Nephron progenitor cell (in vitro differentiated cells): ENCODE measurements around the gene ELP5.

Source experiments
- DNase-seq: peaks from one replicate; pipeline ENCODE4 v3.0.0; 2021
- H3K27ac Mint-ChIP-seq: 2 replicates; pipeline ENCODE4 v1.8.0; 2021; ENCODE audit warnings: mild to moderate bottlenecking, moderate library complexity, mixed read lengths
- H3K27me3 Mint-ChIP-seq: 2 replicates; pipeline ENCODE4 v1.8.0; 2021; ENCODE audit warnings: mild to moderate bottlenecking, low read depth, mixed read lengths; ENCODE audit not compliant: poor library complexity
- H3K36me3 Mint-ChIP-seq: 2 replicates; pipeline ENCODE4 v1.8.0; 2021; ENCODE audit warnings: low read depth, mixed read lengths
- H3K4me1 Mint-ChIP-seq: 2 replicates; pipeline ENCODE4 v1.8.0; 2021; ENCODE audit warnings: mixed read lengths
- H3K4me3 Mint-ChIP-seq: 2 replicates; pipeline ENCODE4 v1.8.0; 2021; ENCODE audit warnings: mild to moderate bottlenecking, moderate library complexity, mixed read lengths
- H3K9me3 Mint-ChIP-seq: 2 replicates; pipeline ENCODE4 v1.8.0; 2021; ENCODE audit warnings: mild to moderate bottlenecking, moderate library complexity, mixed read lengths
- CTCF ChIP-seq: fragments of 200-600 bp; sonication (generic); IDR thresholded peaks from 2 replicates; pipeline ENCODE4 v1.5.0; 2021; ENCODE audit warnings: antibody characterized with exemption

The ELP5 gene

GRCh38 chr17:7214300-7215135 lies 37.5 kb upstream of the ELP5 start:
- peak; percentile 54 for TF ChIP-seq CTCF
- Mint-ChIP-seq H3K27me3 (no peaks in the 10 kb centered on the region), H3K4me3 (peak overlapping the region; percentile 83), H3K4me1 (peaks cover 90% of the 10 kb centered on the region), H3K9me3 (no peaks in the 10 kb centered on the region), H3K27ac (peak overlapping the region; percentile 99), H3K36me3 (peaks cover 6% of the 10 kb centered on the region)
- peak; percentile 100 for DNase-seq

- H3K27ac Mint-ChIP-seq = peak overlapping the region; percentile 99
- no peaks in the 10 kb centered on the region for H3K27me3 Mint-ChIP-seq
- peaks cover 86% of the 10 kb centered on the region for H3K4me1 Mint-ChIP-seq
- no peak for DNase-seq
- H3K36me3 Mint-ChIP-seq = peaks cover 6% of the 10 kb centered on the region
- no peak for TF ChIP-seq CTCF
- H3K9me3 Mint-ChIP-seq = no peaks in the 10 kb centered on the region
- H3K4me3 Mint-ChIP-seq = peak overlapping the region; percentile 83
Observed at GRCh38 chr17:7215136-7215638, 36.8 kb upstream of the ELP5 start.

GRCh38 chr17:7215652-7216180 lies 36.3 kb upstream of the ELP5 start:
- H3K4me1 Mint-ChIP-seq = peaks cover 86% of the 10 kb centered on the region
- no peak for TF ChIP-seq CTCF
- peak overlapping the region; percentile 99 for H3K27ac Mint-ChIP-seq
- no peaks in the 10 kb centered on the region for H3K9me3 Mint-ChIP-seq
- H3K4me3 Mint-ChIP-seq = peak overlapping the region; percentile 83
- no peaks in the 10 kb centered on the region for H3K27me3 Mint-ChIP-seq
- peaks cover 6% of the 10 kb centered on the region for H3K36me3 Mint-ChIP-seq
- DNase-seq = no peak

GRCh38 chr17:7216242-7217112 lies 35.5 kb upstream of the ELP5 start:
- no peak for DNase-seq
- Mint-ChIP-seq H3K36me3 (peaks cover 6% of the 10 kb centered on the region), H3K9me3 (no peaks in the 10 kb centered on the region), H3K27me3 (no peaks in the 10 kb centered on the region), H3K4me1 (peaks cover 86% of the 10 kb centered on the region), H3K27ac (peak overlapping the region; percentile 92), H3K4me3 (peak overlapping the region; percentile 83)
- TF ChIP-seq CTCF = no peak

GRCh38 chr17:7217113-7217987 lies 34.7 kb upstream of the ELP5 start:
- H3K27me3 Mint-ChIP-seq = no peaks in the 10 kb centered on the region
- peaks cover 85% of the 10 kb centered on the region for H3K4me1 Mint-ChIP-seq
- no peak for TF ChIP-seq CTCF
- peak overlapping the region; percentile 95 for H3K4me3 Mint-ChIP-seq
- no peaks in the 10 kb centered on the region for H3K9me3 Mint-ChIP-seq
- H3K36me3 Mint-ChIP-seq = peaks cover 6% of the 10 kb centered on the region
- H3K27ac Mint-ChIP-seq = peak overlapping the region; percentile 92
- DNase-seq = peak; percentile 59
